Liver (tissue), 9 donors: ENCODE data around the gene TMEM183A. TPM values are rescaled to one million over a fixed set of nuclear protein-coding genes. Genes with fewer than 3 reads are reported as not detected.

Source experiments
- DNase-seq: peaks from one replicate; pipeline ENCODE4 v3.0.0-alpha.2; 2017; ENCODE audit warnings: low spot score
- H3K27ac ChIP-seq, 2 donors: one replicate each; pipeline ENCODE4 v1.7.0; 2013; ENCODE audit warnings: inconsistent platforms in 2 of 2, low read length in 2 of 2, control low read depth in 1 of 2, low read depth in 1 of 2, mild to moderate bottlenecking in 1 of 2
- H3K27me3 ChIP-seq, 4 donors: one replicate each; pipeline versions ENCODE4 v1.6.1 to v1.7.0; 2013; ENCODE audit warnings: low read length in 3 of 4, inconsistent platforms in 1 of 4, mild to moderate bottlenecking in 1 of 4, moderate library complexity in 1 of 4; ENCODE audit not compliant: control insufficient read depth in 4 of 4, insufficient read depth in 4 of 4
- H3K36me3 ChIP-seq, 4 donors: one replicate each; pipeline versions ENCODE4 v1.6.1 to v1.7.0; 2013; ENCODE audit warnings: low read length in 3 of 4, mild to moderate bottlenecking in 3 of 4, low read depth in 1 of 4, moderate library complexity in 1 of 4; ENCODE audit not compliant: control insufficient read depth in 4 of 4, insufficient read depth in 3 of 4
- H3K4me1 ChIP-seq, 4 donors: one replicate each; pipeline versions ENCODE4 v1.6.1 to v1.7.0; 2013; ENCODE audit warnings: low read length in 3 of 4, mild to moderate bottlenecking in 3 of 4, moderate library complexity in 1 of 4; ENCODE audit not compliant: control insufficient read depth in 4 of 4, insufficient read depth in 4 of 4
- H3K4me3 ChIP-seq, 3 donors: one replicate each; pipeline versions ENCODE4 v1.6.1 to v1.7.0; 2013; ENCODE audit warnings: low read length in 3 of 3, control low read depth in 1 of 3, low read depth in 1 of 3, mild to moderate bottlenecking in 1 of 3
- H3K9ac ChIP-seq, 2 donors: one replicate each; pipeline ENCODE4 v1.7.0; 2013; ENCODE audit warnings: low read length in 2 of 2, mild to moderate bottlenecking in 2 of 2, moderate library complexity in 2 of 2, control low read depth in 1 of 2, low read depth in 1 of 2
- H3K9me3 ChIP-seq, 4 donors: one replicate each; pipeline versions ENCODE4 v1.6.1 to v1.7.0; 2013; ENCODE audit warnings: low read length in 3 of 4; ENCODE audit not compliant: control insufficient read depth in 4 of 4
- EGR1 ChIP-seq, 2 donors: IDR thresholded peaks; 2 replicates each; pipeline ENCODE4 v1.6.1; 2016 to 2018; ENCODE audit warnings: antibody characterized with exemption in 2 of 2, low read depth in 2 of 2
- FOXA1 ChIP-seq: IDR thresholded peaks from 2 replicates; pipeline ENCODE4 v1.6.1; 2016; ENCODE audit warnings: antibody characterized with exemption
- FOXA2 ChIP-seq: IDR thresholded peaks from 2 replicates; pipeline ENCODE4 v1.6.1; 2016; ENCODE audit warnings: antibody characterized with exemption
- GABPA ChIP-seq, 2 donors: IDR thresholded peaks in 1 of 2; conservative IDR thresholded peaks in 1 of 2; 2 replicates each; pipeline ENCODE4 v1.6.1; 2016; ENCODE audit warnings: antibody characterized with exemption in 2 of 2, mild to moderate bottlenecking in 1 of 2, moderate library complexity in 1 of 2
- HNF4A ChIP-seq, 2 donors: conservative IDR thresholded peaks; 2 replicates each; pipeline ENCODE4 v1.6.1; 2016; ENCODE audit warnings: antibody characterized with exemption in 2 of 2, mild to moderate bottlenecking in 2 of 2
- HNF4G ChIP-seq: IDR thresholded peaks from 2 replicates; pipeline ENCODE4 v1.6.1; 2016; ENCODE audit warnings: antibody characterized with exemption
- JUND ChIP-seq, 2 donors: IDR thresholded peaks; 2 replicates each; pipeline ENCODE4 v1.6.1; 2016; ENCODE audit warnings: antibody characterized with exemption in 2 of 2
- MAX ChIP-seq: IDR thresholded peaks from 2 replicates; pipeline ENCODE4 v1.6.1; 2016; ENCODE audit warnings: antibody characterized with exemption
- NR2F2 ChIP-seq: IDR thresholded peaks from 2 replicates; pipeline ENCODE4 v1.6.1; 2016; ENCODE audit warnings: antibody characterized with exemption
- RAD21 ChIP-seq, 2 donors: IDR thresholded peaks; 2 replicates each; pipeline ENCODE4 v1.6.1; 2016; ENCODE audit warnings: antibody characterized with exemption in 2 of 2, mild to moderate bottlenecking in 2 of 2
- RXRA ChIP-seq, 2 donors: IDR thresholded peaks; 2 replicates each; pipeline ENCODE4 v1.6.1; 2017 to 2018; ENCODE audit warnings: antibody characterized with exemption in 2 of 2, mild to moderate bottlenecking in 1 of 2
- SP1 ChIP-seq: IDR thresholded peaks from 2 replicates; pipeline ENCODE4 v1.6.1; 2018; ENCODE audit warnings: antibody characterized with exemption, mild to moderate bottlenecking
- TAF1 ChIP-seq: conservative IDR thresholded peaks from 2 replicates; pipeline ENCODE4 v1.6.1; 2016; ENCODE audit warnings: antibody characterized with exemption, mild to moderate bottlenecking
- YY1 ChIP-seq: IDR thresholded peaks from 2 replicates; pipeline ENCODE4 v1.6.1; 2016; ENCODE audit warnings: antibody characterized with exemption, mild to moderate bottlenecking
- ZBTB33 ChIP-seq: IDR thresholded peaks from 2 replicates; pipeline ENCODE4 v1.6.1; 2016; ENCODE audit warnings: antibody characterized with exemption
- WGBS: extraction: QIAGEN DNeasy Blood & Tissue Kit; methylation state at CpG from one replicate; pipeline ENCODE4 v1.1.7; 2013; 5-methylcytosine and 5-hydroxymethylcytosine counted together
- polyA plus RNA-seq, 2 donors: library from polyadenylated mRNA; stranded (reverse) in 1 of 2; unstranded in 1 of 2; fragments of 200-250 nt in 1 of 2; fragments of >200 nt in 1 of 2; fragmentation: Nextera tagmentation in 1 of 2; extraction: Ambion mirVana in 1 of 2; gene quantifications; one replicate each; pipeline versions ENCODE4 v1.2.1 to v1.2.3, GENCODE V29; 2013 to 2015
- total RNA-seq, 2 donors: library from RNA; depleted of rRNA; stranded (reverse); fragments of >200 nt; gene quantifications; one replicate each; pipeline ENCODE4 v1.2.3, GENCODE V29; 2014
- TF ChIP-seq, protein P1 (sequence below): IDR thresholded peaks from 2 replicates; pipeline ENCODE4 v1.6.1; 2016; ENCODE audit warnings: antibody characterized with exemption
- TF ChIP-seq, protein P2 (sequence below): IDR thresholded peaks from 2 replicates; pipeline ENCODE4 v1.6.1; 2016; ENCODE audit warnings: antibody characterized with exemption, mild to moderate bottlenecking
- TF ChIP-seq, protein P3 (sequence below): fragments of 150-350 bp; IDR thresholded peaks from 2 replicates; pipeline ENCODE4 v1.5.1; 2017; ENCODE audit warnings: improper control_type of control experiment, low read depth, low read length; ENCODE audit not compliant: missing input control
- donor health status: healthy.
- donor health status: healthy.
- donor health status: healthy.
- donor health status: healthy.
- donor health status: healthy.

TMEM183A gene
- total and polyA plus RNA-seq, 4 donors: 21.0 to 48.9 (median 35.5) TPM

- Histone ChIP-seq H3K4me3 (no peak overlapping the region), H3K9ac (no peak overlapping the region), H3K27ac (no peak overlapping the region), H3K27me3 (no peaks in the 10 kb centered on the region), H3K9me3 (no peaks in the 10 kb centered on the region), H3K4me1 (no peaks in the 10 kb centered on the region), H3K36me3 (no peaks in the 10 kb centered on the region)
- DNase-seq: no peak
- TF ChIP-seq, protein P1, sequence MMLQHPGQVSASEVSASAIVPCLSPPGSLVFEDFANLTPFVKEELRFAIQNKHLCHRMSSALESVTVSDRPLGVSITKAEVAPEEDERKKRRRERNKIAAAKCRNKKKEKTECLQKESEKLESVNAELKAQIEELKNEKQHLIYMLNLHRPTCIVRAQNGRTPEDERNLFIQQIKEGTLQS: no peak
- no peak for TF ChIP-seq TAF1
- TF ChIP-seq EGR1 (IDR thresholded peaks at IDR 0.05; ENCODE audit: low read depth in 2 of 2): no peak
- no peak for TF ChIP-seq GABPA (IDR thresholded peaks at IDR 0.05 in 1 of 2, conservative IDR thresholded peaks at IDR 0.05 in 1 of 2)
- TF ChIP-seq HNF4A (conservative IDR thresholded peaks at IDR 0.05): no peak
- no peak for TF ChIP-seq RAD21 (IDR thresholded peaks at IDR 0.05)
- TF ChIP-seq HNF4G: no peak
- TF ChIP-seq NR2F2: no peak
- no peak for TF ChIP-seq MAX
- TF ChIP-seq, protein P2, sequence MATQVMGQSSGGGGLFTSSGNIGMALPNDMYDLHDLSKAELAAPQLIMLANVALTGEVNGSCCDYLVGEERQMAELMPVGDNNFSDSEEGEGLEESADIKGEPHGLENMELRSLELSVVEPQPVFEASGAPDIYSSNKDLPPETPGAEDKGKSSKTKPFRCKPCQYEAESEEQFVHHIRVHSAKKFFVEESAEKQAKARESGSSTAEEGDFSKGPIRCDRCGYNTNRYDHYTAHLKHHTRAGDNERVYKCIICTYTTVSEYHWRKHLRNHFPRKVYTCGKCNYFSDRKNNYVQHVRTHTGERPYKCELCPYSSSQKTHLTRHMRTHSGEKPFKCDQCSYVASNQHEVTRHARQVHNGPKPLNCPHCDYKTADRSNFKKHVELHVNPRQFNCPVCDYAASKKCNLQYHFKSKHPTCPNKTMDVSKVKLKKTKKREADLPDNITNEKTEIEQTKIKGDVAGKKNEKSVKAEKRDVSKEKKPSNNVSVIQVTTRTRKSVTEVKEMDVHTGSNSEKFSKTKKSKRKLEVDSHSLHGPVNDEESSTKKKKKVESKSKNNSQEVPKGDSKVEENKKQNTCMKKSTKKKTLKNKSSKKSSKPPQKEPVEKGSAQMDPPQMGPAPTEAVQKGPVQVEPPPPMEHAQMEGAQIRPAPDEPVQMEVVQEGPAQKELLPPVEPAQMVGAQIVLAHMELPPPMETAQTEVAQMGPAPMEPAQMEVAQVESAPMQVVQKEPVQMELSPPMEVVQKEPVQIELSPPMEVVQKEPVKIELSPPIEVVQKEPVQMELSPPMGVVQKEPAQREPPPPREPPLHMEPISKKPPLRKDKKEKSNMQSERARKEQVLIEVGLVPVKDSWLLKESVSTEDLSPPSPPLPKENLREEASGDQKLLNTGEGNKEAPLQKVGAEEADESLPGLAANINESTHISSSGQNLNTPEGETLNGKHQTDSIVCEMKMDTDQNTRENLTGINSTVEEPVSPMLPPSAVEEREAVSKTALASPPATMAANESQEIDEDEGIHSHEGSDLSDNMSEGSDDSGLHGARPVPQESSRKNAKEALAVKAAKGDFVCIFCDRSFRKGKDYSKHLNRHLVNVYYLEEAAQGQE: no peak
- no peak for TF ChIP-seq ZBTB33
- TF ChIP-seq SP1: no peak
- no peak for TF ChIP-seq FOXA1
- TF ChIP-seq FOXA2: no peak
- TF ChIP-seq, protein P3, sequence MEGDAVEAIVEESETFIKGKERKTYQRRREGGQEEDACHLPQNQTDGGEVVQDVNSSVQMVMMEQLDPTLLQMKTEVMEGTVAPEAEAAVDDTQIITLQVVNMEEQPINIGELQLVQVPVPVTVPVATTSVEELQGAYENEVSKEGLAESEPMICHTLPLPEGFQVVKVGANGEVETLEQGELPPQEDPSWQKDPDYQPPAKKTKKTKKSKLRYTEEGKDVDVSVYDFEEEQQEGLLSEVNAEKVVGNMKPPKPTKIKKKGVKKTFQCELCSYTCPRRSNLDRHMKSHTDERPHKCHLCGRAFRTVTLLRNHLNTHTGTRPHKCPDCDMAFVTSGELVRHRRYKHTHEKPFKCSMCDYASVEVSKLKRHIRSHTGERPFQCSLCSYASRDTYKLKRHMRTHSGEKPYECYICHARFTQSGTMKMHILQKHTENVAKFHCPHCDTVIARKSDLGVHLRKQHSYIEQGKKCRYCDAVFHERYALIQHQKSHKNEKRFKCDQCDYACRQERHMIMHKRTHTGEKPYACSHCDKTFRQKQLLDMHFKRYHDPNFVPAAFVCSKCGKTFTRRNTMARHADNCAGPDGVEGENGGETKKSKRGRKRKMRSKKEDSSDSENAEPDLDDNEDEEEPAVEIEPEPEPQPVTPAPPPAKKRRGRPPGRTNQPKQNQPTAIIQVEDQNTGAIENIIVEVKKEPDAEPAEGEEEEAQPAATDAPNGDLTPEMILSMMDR: no peak
- no peak for TF ChIP-seq JUND (IDR thresholded peaks at IDR 0.05)
- TF ChIP-seq YY1: no peak
- no peak for TF ChIP-seq RXRA (IDR thresholded peaks at IDR 0.05)
- 94% methylated on average over 11 of the region's 11 CpGs for WGBS
These were observed 52.9 kb downstream of the TMEM183A start for GRCh38 chr1:203060115-203060514.
